SH-SY5Y (cell line): ENCODE measurements around the gene SESN1.

Experiments
- GATA2 ChIP-seq: IDR thresholded peaks from 2 replicates; pipeline ENCODE4 v1.6.1; 2011; ENCODE audit warnings: mild to moderate bottlenecking, low read depth, low read length
- GATA3 ChIP-seq: IDR thresholded peaks from 2 replicates; pipeline ENCODE4 v1.6.1; 2011; ENCODE audit warnings: low read depth, mild to moderate bottlenecking, low read length, moderate library complexity

GRCh38 chr6:109055771-109056235 lies 38.8 kb downstream of the SESN1 start:
- TF ChIP-seq GATA2 (no peak), GATA3 (no peak)
